ENCODE results near the gene PITHD1. TPM values are rescaled to one million over a fixed set of nuclear protein-coding genes. Genes with fewer than 3 reads are reported as not detected.
A peak's percentile ranks its signal among the peaks of the same experiment; 100 is the strongest.
"Not testable (repeated sequence)": the region's sequence is repeated elsewhere in the genome, so short reads cannot be mapped to it uniquely, and the experiment has no call there.

PITHD1 gene
- total RNA-seq, 2 experiments from 2014 or later = 64.0 to 64.5 TPM

- H3K9me3 Mint-ChIP-seq = no peaks in the 10 kb centered on the region
- no peak overlapping the region for H3K27ac Mint-ChIP-seq
- DNase-seq = no peak
- POLR2A ChIA-PET = interaction anchor here (0.5 to 3.0 kb wide), 6 partner anchors 8 to 157 kb away, joined by 3 to 17 read pairs (median 3); partner anchors contain the start of gene PITHD1
- H3K36me3 Mint-ChIP-seq = peaks cover 4% of the 10 kb centered on the region
- no peak for ATAC-seq (ENCODE audit: low read depth)
- H3K4me3 Mint-ChIP-seq = no peak overlapping the region
- H3K4me1 Mint-ChIP-seq = peaks cover 20% of the 10 kb centered on the region
- H3K27me3 Mint-ChIP-seq = no peaks in the 10 kb centered on the region
Measured at GRCh38 chr1:23797478-23798448, 19.5 kb downstream of the PITHD1 start.

- Mint-ChIP-seq H3K27ac (peak overlapping the region; percentile 16), H3K4me3 (peak overlapping the region; percentile 99), H3K27me3 (no peaks in the 10 kb centered on the region), H3K9me3 (no peaks in the 10 kb centered on the region), H3K36me3 (peaks cover 4% of the 10 kb centered on the region), H3K4me1 (peaks cover 17% of the 10 kb centered on the region)
- no peak for DNase-seq
- POLR2A ChIA-PET = interaction anchor here (0.6 to 3.9 kb wide), 11 partner anchors 7 to 181 kb away, joined by 3 to 50 read pairs (median 4); partner anchors contain the start of genes LYPLA2, PITHD1, PNRC2 and SRSF10
- ATAC-seq (ENCODE audit: low read depth) = no peak
Measured at GRCh38 chr1:23798662-23799142, 20.5 kb downstream of the PITHD1 start.

- H3K9me3 Mint-ChIP-seq = no peaks in the 10 kb centered on the region
- peak overlapping the region; percentile 92 for H3K27ac Mint-ChIP-seq
- H3K4me3 Mint-ChIP-seq = peak overlapping the region; percentile 99
- POLR2A ChIA-PET = interaction anchor here (0.6 to 3.9 kb wide), 12 partner anchors 8 to 181 kb away, joined by 3 to 50 read pairs (median 4); partner anchors contain the start of genes HMGCL, LYPLA2, PITHD1 and PNRC2
- ATAC-seq (ENCODE audit: low read depth) (no peak), DNase-seq (no peak)
- peaks cover 4% of the 10 kb centered on the region for H3K36me3 Mint-ChIP-seq
- no peaks in the 10 kb centered on the region for H3K27me3 Mint-ChIP-seq
- peaks cover 17% of the 10 kb centered on the region for H3K4me1 Mint-ChIP-seq
Measured at GRCh38 chr1:23799255-23799569, 21.0 kb downstream of the PITHD1 start.

GRCh38 chr1:23799570-23800399, 21.6 kb downstream of the PITHD1 start:
- H3K4me1 Mint-ChIP-seq = peaks cover 17% of the 10 kb centered on the region
- ATAC-seq (ENCODE audit: low read depth) = peak; percentile 11
- H3K36me3 Mint-ChIP-seq = peaks cover 2% of the 10 kb centered on the region
- peak; percentile 55 for DNase-seq
- no peaks in the 10 kb centered on the region for H3K9me3 Mint-ChIP-seq
- peak overlapping the region; percentile 99 for H3K4me3 Mint-ChIP-seq
- POLR2A ChIA-PET = interaction anchor here (0.6 to 3.9 kb wide), 14 partner anchors 8 to 180 kb away, joined by 3 to 50 read pairs (median 4); partner anchors contain the start of genes HMGCL, LYPLA2, PITHD1 and PNRC2
- no peaks in the 10 kb centered on the region for H3K27me3 Mint-ChIP-seq
- peak overlapping the region; percentile 92 for H3K27ac Mint-ChIP-seq

- no peaks in the 10 kb centered on the region for H3K27me3 Mint-ChIP-seq
- no peaks in the 10 kb centered on the region for H3K9me3 Mint-ChIP-seq
- DNase-seq = peak; percentile 97
- H3K27ac Mint-ChIP-seq = peak within 1 kb of the TSS; percentile 92
- peaks cover 17% of the 10 kb centered on the region for H3K4me1 Mint-ChIP-seq
- peak; percentile 89 for ATAC-seq (ENCODE audit: low read depth)
- POLR2A ChIA-PET = interaction anchor here (0.8 to 3.9 kb wide), 15 partner anchors 9 to 179 kb away, joined by 3 to 50 read pairs (median 5); partner anchors contain the start of genes HMGCL, LYPLA2, PITHD1 and PNRC2
- H3K4me3 Mint-ChIP-seq = peak within 1 kb of the TSS; percentile 99
- H3K36me3 Mint-ChIP-seq = no peaks in the 10 kb centered on the region
Measured at GRCh38 chr1:23800400-23801337, 22.5 kb downstream of the PITHD1 start, which contains the start of gene GALE. GALE (minus strand) TSS chr1:23800754; CDS start chr1:23799007, 1,747 bp downstream.

- peak overlapping the region; percentile 80 for H3K27ac Mint-ChIP-seq
- POLR2A ChIA-PET = interaction anchor here (0.8 to 3.9 kb wide), 10 partner anchors 9 to 158 kb away, joined by 3 to 50 read pairs (median 6); partner anchors contain the start of genes HMGCL, LYPLA2, PITHD1 and PNRC2
Measured at GRCh38 chr1:23801338-23801748, 23.1 kb downstream of the PITHD1 start.

GRCh38 chr1:23801876-23802275, 23.7 kb downstream of the PITHD1 start:
- POLR2A ChIA-PET = interaction anchor here (0.9 to 3.9 kb wide), 7 partner anchors 8 to 158 kb away, joined by 3 to 50 read pairs (median 8); partner anchors contain the start of genes HMGCL, LYPLA2, PITHD1 and PNRC2
- DNase-seq (no peak), ATAC-seq (ENCODE audit: low read depth) (no peak)
- no peaks in the 10 kb centered on the region for H3K9me3 Mint-ChIP-seq
- H3K27ac Mint-ChIP-seq = peak overlapping the region; percentile 16
- H3K4me3 Mint-ChIP-seq = peak overlapping the region; percentile 45
- H3K36me3 Mint-ChIP-seq = no peaks in the 10 kb centered on the region
- H3K4me1 Mint-ChIP-seq = peaks cover 17% of the 10 kb centered on the region
- no peaks in the 10 kb centered on the region for H3K27me3 Mint-ChIP-seq

More at GRCh38 chr1:23801338-23801748, 23.1 kb downstream of the PITHD1 start:
- H3K36me3 Mint-ChIP-seq = no peaks in the 10 kb centered on the region
- DNase-seq (no peak), ATAC-seq (ENCODE audit: low read depth) (no peak)
- no peaks in the 10 kb centered on the region for H3K9me3 Mint-ChIP-seq
- peaks cover 17% of the 10 kb centered on the region for H3K4me1 Mint-ChIP-seq
- H3K27me3 Mint-ChIP-seq = no peaks in the 10 kb centered on the region
- H3K4me3 Mint-ChIP-seq = peak overlapping the region; percentile 99

GRCh38 chr1:23802809-23803342, 24.7 kb downstream of the PITHD1 start:
- H3K27me3 Mint-ChIP-seq; H3K36me3 Mint-ChIP-seq; H3K27ac Mint-ChIP-seq; ATAC-seq (ENCODE audit: low read depth); H3K9me3 Mint-ChIP-seq; H3K4me3 Mint-ChIP-seq; DNase-seq: not testable (repeated sequence)
- POLR2A ChIA-PET = interaction anchor here (0.8 to 3.9 kb wide), 2 partner anchors 11 to 156 kb away, joined by 3 to 50 read pairs; partner anchors contain the start of gene LYPLA2
- peaks cover 23% of the 10 kb centered on the region for H3K4me1 Mint-ChIP-seq

- no peak overlapping the region for H3K27ac Mint-ChIP-seq
- peaks cover 3% of the 10 kb centered on the region for H3K36me3 Mint-ChIP-seq
- no peaks in the 10 kb centered on the region for H3K9me3 Mint-ChIP-seq
- ATAC-seq (ENCODE audit: low read depth) = no peak
- no peak overlapping the region for H3K4me3 Mint-ChIP-seq
- POLR2A ChIA-PET = interaction anchor here (0.8 kb wide), 1 partner anchor 155 kb away, joined by 3 read pairs; no protein-coding TSS in a partner anchor
- DNase-seq = no peak
- H3K4me1 Mint-ChIP-seq = peaks cover 22% of the 10 kb centered on the region
- no peaks in the 10 kb centered on the region for H3K27me3 Mint-ChIP-seq
Measured at GRCh38 chr1:23803674-23804073, 25.5 kb downstream of the PITHD1 start.

- Mint-ChIP-seq H3K9me3 (no peaks in the 10 kb centered on the region), H3K4me1 (peaks cover 16% of the 10 kb centered on the region), H3K36me3 (peaks cover 3% of the 10 kb centered on the region), H3K27ac (no peak overlapping the region), H3K27me3 (no peaks in the 10 kb centered on the region), H3K4me3 (no peak overlapping the region)
- no peak for DNase-seq
- POLR2A ChIA-PET = no interaction called here
- ATAC-seq (ENCODE audit: low read depth) = no peak
Measured at GRCh38 chr1:23804183-23804835, 26.1 kb downstream of the PITHD1 start.

- POLR2A ChIA-PET = interaction anchor here (0.6 kb wide), 1 partner anchor 38 kb away, joined by 3 read pairs; no protein-coding TSS in a partner anchor
- no peak for DNase-seq
- Mint-ChIP-seq H3K36me3 (peaks cover 3% of the 10 kb centered on the region), H3K27ac (peak overlapping the region; percentile 3), H3K4me1 (peaks cover 19% of the 10 kb centered on the region), H3K9me3 (no peaks in the 10 kb centered on the region), H3K4me3 (peak overlapping the region; percentile 1), H3K27me3 (no peaks in the 10 kb centered on the region)
- no peak for ATAC-seq (ENCODE audit: low read depth)
Measured at GRCh38 chr1:23805025-23805424, 26.8 kb downstream of the PITHD1 start.

All from activated naive CD8-positive, alpha-beta T cell treated with anti-CD3 and anti-CD28 coated beads, Interleukin-2, amount 10 ng/mL, durations not matched to agents 7 days and 5 days (primary cell).